Heart right ventricle (tissue), 16 donors: ENCODE data around the gene PIRT. TPM values are rescaled to one million over a fixed set of nuclear protein-coding genes. Genes with fewer than 3 reads are reported as not detected.

ENCODE experiments used
- ATAC-seq, 8 donors: fragments of 200-7000 bp; cut with Tn5 transposase; one replicate each; pipeline ENCODE4 v1.9.1; 2020; ENCODE audit warnings: mild to moderate bottlenecking in 8 of 8, moderate library complexity in 8 of 8, moderate number of reproducible peaks in 1 of 8
- DNase-seq, 2 donors: peaks; one replicate each; pipeline ENCODE4 v3.0.0-alpha.2; 2020
- H3K27ac ChIP-seq, 10 donors: fragments of 200-600 bp; sonication (generic) in 2 of 10; one replicate each; pipeline versions ENCODE4 v1.5.0 to v1.8.0; 2020 to 2022; ENCODE audit warnings: mild to moderate bottlenecking in 3 of 10
- H3K27me3 ChIP-seq, 7 donors: fragments of 200-600 bp; one replicate each; pipeline ENCODE4 v1.8.0; 2021 to 2022; ENCODE audit warnings: mild to moderate bottlenecking in 2 of 7
- H3K36me3 ChIP-seq, 9 donors: fragments of 200-600 bp; sonication (generic) in 1 of 9; one replicate each; pipeline versions ENCODE4 v1.5.0 to v1.8.0; 2020 to 2022; ENCODE audit warnings: mild to moderate bottlenecking in 2 of 9
- H3K4me1 ChIP-seq, 9 donors: fragments of 200-600 bp; sonication (generic) in 1 of 9; one replicate each; pipeline versions ENCODE4 v1.5.0 to v1.8.0; 2020 to 2022; ENCODE audit warnings: mild to moderate bottlenecking in 4 of 9
- H3K4me3 ChIP-seq, 10 donors: fragments of 200-600 bp; sonication (generic) in 2 of 10; one replicate each; pipeline versions ENCODE4 v1.5.0 to v1.8.0; 2020 to 2022; ENCODE audit warnings: mild to moderate bottlenecking in 7 of 10, moderate library complexity in 2 of 10
- H3K9me3 ChIP-seq, 11 donors: fragments of 200-600 bp in 10 of 11; sonication (generic) in 2 of 11; one replicate each; pipeline versions ENCODE4 v1.5.0 to v1.8.0; 2013 to 2022; ENCODE audit warnings: mild to moderate bottlenecking in 2 of 11, control low read depth in 1 of 11, moderate library complexity in 1 of 11
- WGBS, 2 donors: extraction: QIAGEN DNeasy Blood & Tissue Kit; methylation state at CpG; one replicate each; pipeline ENCODE4 v1.1.7; 2013; ENCODE audit warnings: inconsistent platforms in 1 of 2; 5-methylcytosine and 5-hydroxymethylcytosine counted together
- intact Hi-C, 10 donors: fragments of 100-400 bp; cut with DNase I; formaldehyde crosslinking; loops; one replicate each; pipeline versions ENCODE4 v1.11.1 to v1.14.2; 2022
- polyA plus RNA-seq, 2 donors: library from polyadenylated mRNA; stranded (reverse); fragments of 200-250 nt; gene quantifications; one replicate each; pipeline ENCODE4 v1.2.3, GENCODE V29; 2013
- total RNA-seq, 10 donors: library from RNA; stranded (reverse); fragmentation: NEBNext Ultra II Directional in 3 of 10; extraction: Animal tissue kit (Norgen Biotek cat#: 25700) in 3 of 10; gene quantifications; one replicate each; pipeline versions ENCODE4 v1.2.1 to v1.2.4, GENCODE V29; 2021 to 2023
- TF ChIP-seq, protein P1 (sequence below), 9 donors: fragments of 200-600 bp; sonication (generic) in 2 of 9; IDR thresholded peaks; one replicate each; pipeline versions ENCODE4 v1.5.0 to v1.8.0; 2021 to 2022; ENCODE audit warnings: antibody characterized with exemption in 9 of 9, mild to moderate bottlenecking in 5 of 9, moderate library complexity in 1 of 9
- donor health status: Arrhythmogenic right ventricular cardiomyopathy.
- donor health status: ischemic (EF 13 %, LVEDD 7.1; RV severe dilation, severe dysfunction).
- donor health status: healthy with polysubstance abuse.
- donor health status: DM: no; HTN: yes; CAD: no.
- donor health status: DM: no; HTN: no; CAD: no.
- donor health status: ischemic (EF 25% LVEDD 6.9; RV normal size, moderate dysfunction).
- donor health status: ischemic (EF 25% LVEDD 5.7; RV mildly dilated, moderate dysfunction).
- donor health status: healthy.
- donor health status: DM: yes; HTN: yes; CAD: no.
- donor health status: Ischemic cardiomyopathy.
- donor health status: ischemic (EF 35%, LVEDD 5.7; RV mildly dilated, moderate dysfunction).
- donor health status: nonischemic (EF 11% LVEDD 7.7; RV severe dilation, severe dysfunction).
- donor health status: DM: yes; HTN: yes; CAD: no.
- donor health status: PGD.
- donor health status: ischemic (EF 29% LVEDD 5.4; RV normal size, mild dysfunction).
- donor health status: nonischemic (EF 23%, LVEDD 6.1; RV moderate dilation, normal function).

PIRT gene
- total and polyA plus RNA-seq, 12 donors = not detected

- H3K27ac ChIP-seq = no peak overlapping the region
- no peak overlapping the region for H3K4me3 ChIP-seq
- H3K36me3 ChIP-seq = no peaks in the 10 kb centered on the region
- ATAC-seq = peak in 5 of 8 donors; percentile 58 to 81 (median 60)
- WGBS, 2 donors = 54 to 58% methylated on average over 5 of the region's 5 CpGs
- intact Hi-C loops = no loop called here
- no peaks in the 10 kb centered on the region for H3K9me3 ChIP-seq
- no peaks in the 10 kb centered on the region for H3K4me1 ChIP-seq
- peak; percentile 43 to 69 for DNase-seq
- H3K27me3 ChIP-seq = peaks cover 0 to 3% (median 0%) of the 10 kb centered on the region in 7 donors
- TF ChIP-seq, protein P1, sequence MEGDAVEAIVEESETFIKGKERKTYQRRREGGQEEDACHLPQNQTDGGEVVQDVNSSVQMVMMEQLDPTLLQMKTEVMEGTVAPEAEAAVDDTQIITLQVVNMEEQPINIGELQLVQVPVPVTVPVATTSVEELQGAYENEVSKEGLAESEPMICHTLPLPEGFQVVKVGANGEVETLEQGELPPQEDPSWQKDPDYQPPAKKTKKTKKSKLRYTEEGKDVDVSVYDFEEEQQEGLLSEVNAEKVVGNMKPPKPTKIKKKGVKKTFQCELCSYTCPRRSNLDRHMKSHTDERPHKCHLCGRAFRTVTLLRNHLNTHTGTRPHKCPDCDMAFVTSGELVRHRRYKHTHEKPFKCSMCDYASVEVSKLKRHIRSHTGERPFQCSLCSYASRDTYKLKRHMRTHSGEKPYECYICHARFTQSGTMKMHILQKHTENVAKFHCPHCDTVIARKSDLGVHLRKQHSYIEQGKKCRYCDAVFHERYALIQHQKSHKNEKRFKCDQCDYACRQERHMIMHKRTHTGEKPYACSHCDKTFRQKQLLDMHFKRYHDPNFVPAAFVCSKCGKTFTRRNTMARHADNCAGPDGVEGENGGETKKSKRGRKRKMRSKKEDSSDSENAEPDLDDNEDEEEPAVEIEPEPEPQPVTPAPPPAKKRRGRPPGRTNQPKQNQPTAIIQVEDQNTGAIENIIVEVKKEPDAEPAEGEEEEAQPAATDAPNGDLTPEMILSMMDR (IDR thresholded peaks at IDR 0.05) = no peak
Observed at GRCh38 chr17:10812674-10813073, 25.2 kb downstream of the PIRT start.

GRCh38 chr17:10809605-10810004 lies 28.3 kb downstream of the PIRT start:
- H3K27ac ChIP-seq = no peak overlapping the region
- ATAC-seq (no peak), DNase-seq (no peak)
- 95 to 97% methylated on average over 4 of the region's 4 CpGs for WGBS, 2 donors
- TF ChIP-seq, protein P1 (IDR thresholded peaks at IDR 0.05) = no peak
- H3K36me3 ChIP-seq = no peaks in the 10 kb centered on the region
- peaks cover 0 to 4% (median 0%) of the 10 kb centered on the region in 7 donors for H3K27me3 ChIP-seq
- H3K4me1 ChIP-seq = no peaks in the 10 kb centered on the region
- H3K9me3 ChIP-seq = no peaks in the 10 kb centered on the region
- no peak overlapping the region for H3K4me3 ChIP-seq
- intact Hi-C loops = no loop called here

GRCh38 chr17:10807704-10808128 lies 30.2 kb downstream of the PIRT start:
- intact Hi-C loops = no loop called here
- 74 to 75% methylated on average over 7 of the region's 7 CpGs for WGBS, 2 donors
- H3K4me1 ChIP-seq = no peaks in the 10 kb centered on the region

DNA sequence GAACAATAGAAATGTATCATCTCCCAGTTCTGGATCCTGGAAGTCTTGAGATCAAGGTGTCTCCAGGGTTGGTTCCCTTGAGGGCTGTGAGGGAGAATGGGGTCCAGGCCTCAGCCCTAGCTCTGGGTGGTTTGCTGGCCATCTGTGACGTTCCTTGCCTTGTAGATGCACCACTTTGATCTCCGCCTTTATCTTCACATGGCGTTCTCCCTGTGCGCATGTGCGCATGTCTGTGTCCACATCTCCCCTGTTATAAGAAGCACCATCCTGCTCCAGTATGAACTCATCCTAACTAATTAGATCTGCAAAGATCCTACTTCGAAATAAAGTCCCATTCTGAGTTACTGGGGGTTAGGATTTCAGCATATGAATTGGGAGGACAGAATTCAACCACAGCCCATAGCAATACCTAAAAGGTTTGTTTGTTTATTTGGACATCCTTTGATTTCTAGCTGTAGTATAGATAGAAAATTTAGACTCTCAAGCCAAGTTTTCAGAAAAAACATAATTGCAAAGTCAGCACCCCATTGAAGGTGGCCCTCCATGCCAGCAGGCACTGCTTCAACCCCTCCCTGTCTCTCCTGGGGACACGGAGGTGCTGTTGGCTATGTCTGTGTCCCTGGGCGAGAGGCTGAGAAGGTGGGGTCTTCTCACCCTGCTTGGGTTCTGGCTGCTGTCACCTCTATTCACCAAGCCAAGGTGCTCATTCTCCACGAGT lies 31.2 kb downstream of the PIRT start:
- H3K27me3 ChIP-seq = peaks cover 0 to 4% (median 0%) of the 10 kb centered on the region in 7 donors
- TF ChIP-seq, protein P1 (IDR thresholded peaks at IDR 0.05) = no peak
- no peaks in the 10 kb centered on the region for H3K9me3 ChIP-seq
- no peaks in the 10 kb centered on the region for H3K36me3 ChIP-seq
- H3K4me1 ChIP-seq = no peaks in the 10 kb centered on the region
- WGBS, 2 donors = 78% methylated on average over 9 of the region's 9 CpGs
- no peak overlapping the region for H3K27ac ChIP-seq
- ATAC-seq = no peak
- no peak for DNase-seq
- intact Hi-C loops = no loop called here
- no peak overlapping the region for H3K4me3 ChIP-seq

More at GRCh38 chr17:10807704-10808128, 30.2 kb downstream of the PIRT start:
- ATAC-seq (no peak), DNase-seq (no peak)
- no peaks in the 10 kb centered on the region for H3K36me3 ChIP-seq
- H3K27ac ChIP-seq = no peak overlapping the region
- H3K4me3 ChIP-seq = no peak overlapping the region
- TF ChIP-seq, protein P1 (IDR thresholded peaks at IDR 0.05) = no peak
- H3K27me3 ChIP-seq = peaks cover 0 to 4% (median 0%) of the 10 kb centered on the region in 7 donors
- H3K9me3 ChIP-seq = no peaks in the 10 kb centered on the region
